EH (cell line): ENCODE measurements around the gene PEAR1.
A peak's percentile ranks its signal among the peaks of the same experiment; 100 is the strongest.

Experiments used
- DNase-seq: peaks from one replicate; pipeline ENCODE4 v3.0.0-alpha.2; 2015; ENCODE audit warnings: low read depth

PEAR1 gene

GRCh38 chr1:156939786-156940334 lies 46.3 kb downstream of the PEAR1 start:
- no peak for DNase-seq

DNA sequence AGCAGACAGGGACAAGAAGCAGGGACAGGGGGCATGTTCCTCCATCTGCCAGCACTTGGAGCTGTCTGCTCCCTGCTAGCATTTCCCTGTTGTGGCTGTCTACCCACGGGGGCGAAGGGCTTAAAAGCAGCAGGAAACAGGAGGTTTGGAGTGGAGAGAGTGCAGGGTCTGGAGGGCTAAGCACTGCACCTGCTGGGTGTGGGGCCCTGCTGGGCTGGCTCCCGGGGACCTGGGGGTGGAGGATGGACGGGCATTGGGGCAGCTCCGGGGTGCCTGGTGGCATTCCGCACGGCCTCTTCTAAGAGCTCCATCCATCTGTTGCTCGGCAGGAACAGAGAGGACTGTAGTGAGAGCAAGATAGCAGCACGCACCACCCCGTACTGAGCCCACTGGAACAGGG lies 48.2 kb downstream of the PEAR1 start:
- DNase-seq: no peak

- no peak for DNase-seq
Measured at GRCh38 chr1:156942176-156942575, 48.7 kb downstream of the PEAR1 start.

GRCh38 chr1:156942576-156942975 lies 49.1 kb downstream of the PEAR1 start:
- DNase-seq: no peak

DNA sequence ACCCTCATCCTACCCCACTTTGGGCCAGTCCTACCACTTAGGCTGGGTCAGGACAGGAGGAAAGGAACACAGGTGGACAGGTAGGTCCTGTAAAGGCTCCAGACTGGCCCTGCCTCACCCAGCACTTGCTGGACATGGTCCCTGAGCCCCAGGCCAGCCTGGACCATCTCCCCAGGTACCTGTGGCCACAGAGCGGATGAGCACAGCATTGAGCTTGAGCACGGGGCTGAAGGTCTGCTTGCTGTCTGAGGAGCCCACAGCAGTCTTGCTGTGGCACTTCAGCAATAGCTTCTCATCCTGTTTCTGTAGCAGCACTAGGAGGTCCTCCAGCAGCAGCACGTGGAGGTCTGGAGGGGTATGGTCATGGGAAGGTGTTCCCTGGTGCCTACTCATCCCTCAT lies 50.2 kb downstream of the PEAR1 start:
- no peak for DNase-seq

DNA sequence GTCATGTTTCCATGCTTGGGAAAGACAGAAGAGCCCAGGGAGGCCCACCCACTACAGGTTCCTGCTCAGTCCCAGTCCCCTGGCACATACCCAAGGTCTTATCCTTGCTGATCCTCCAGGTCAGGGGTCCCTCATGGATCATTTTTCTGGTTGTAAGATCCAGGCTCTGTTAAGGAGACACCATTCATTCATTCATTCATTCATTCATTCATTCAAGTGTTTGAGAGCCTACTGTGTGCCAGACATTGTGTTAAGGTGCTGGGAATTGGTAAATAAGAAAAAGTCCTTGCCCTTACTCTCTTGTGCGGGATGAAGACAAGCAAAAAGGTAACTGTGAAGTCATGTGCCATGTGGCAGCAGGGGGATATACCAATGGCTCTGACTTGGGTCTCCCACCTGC lies 50.8 kb downstream of the PEAR1 start:
- DNase-seq: no peak

GRCh38 chr1:156944848-156945247 lies 51.3 kb downstream of the PEAR1 start:
- no peak for DNase-seq

DNA sequence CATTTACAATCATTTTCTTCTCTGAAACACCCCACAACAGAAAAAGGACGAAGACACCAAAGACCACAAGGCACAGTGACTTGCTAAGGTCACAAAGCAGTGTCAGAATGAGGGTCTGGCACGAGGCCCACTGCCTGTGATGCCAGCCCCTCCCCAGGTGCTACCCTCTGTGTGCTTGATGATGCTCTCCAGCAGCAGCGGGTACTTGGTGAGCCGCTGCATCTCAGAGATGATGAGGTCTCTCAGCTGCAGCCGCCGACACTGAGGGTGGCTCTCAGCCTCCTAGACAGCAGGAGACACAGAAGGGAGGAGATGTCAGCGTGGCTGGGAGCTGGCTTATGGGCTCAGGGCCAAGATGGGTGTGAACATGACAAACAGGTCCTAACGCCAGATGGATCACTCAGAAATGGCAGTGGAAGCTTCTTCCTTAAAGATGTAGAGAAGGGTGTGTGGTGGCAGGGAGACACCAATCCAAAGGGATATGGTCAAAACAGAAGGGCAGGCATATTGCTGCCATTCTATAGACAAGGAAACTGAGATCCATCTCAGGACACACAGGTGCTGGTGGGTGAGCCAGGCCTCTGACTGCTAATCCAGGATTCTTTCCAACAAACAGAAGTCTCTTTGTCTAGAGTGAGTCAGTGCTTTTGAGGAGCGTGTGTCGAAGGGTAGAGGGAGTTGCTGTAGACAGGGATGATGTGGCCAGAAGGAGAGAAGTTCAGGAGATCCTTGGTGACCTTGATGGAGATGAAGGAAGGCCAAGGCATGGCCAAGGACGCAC lies 52.6 kb downstream of the PEAR1 start:
- DNase-seq: no peak

DNA sequence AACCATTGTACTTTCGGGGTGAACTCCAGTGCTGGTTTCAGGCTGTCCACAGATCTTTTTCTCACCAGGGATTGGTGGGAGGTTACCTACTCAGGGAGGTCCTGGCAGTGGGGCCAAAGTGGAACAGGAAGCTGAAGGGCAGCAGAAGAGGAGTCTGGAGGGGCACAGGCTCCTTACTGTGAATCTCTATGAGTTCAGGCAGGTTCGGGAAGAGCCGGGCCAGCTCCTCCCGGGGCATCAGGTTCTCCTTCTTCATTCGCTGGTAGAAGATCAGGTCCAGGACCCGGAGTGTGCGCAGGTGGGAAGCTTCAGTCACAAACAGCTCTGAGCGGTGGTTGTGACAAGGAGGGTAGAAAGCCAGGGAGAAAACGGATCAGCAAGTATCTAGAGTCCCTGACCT lies 53.6 kb downstream of the PEAR1 start:
- DNase-seq: no peak

GRCh38 chr1:156947818-156948525 lies 54.5 kb downstream of the PEAR1 start:
- no peak for DNase-seq

DNA sequence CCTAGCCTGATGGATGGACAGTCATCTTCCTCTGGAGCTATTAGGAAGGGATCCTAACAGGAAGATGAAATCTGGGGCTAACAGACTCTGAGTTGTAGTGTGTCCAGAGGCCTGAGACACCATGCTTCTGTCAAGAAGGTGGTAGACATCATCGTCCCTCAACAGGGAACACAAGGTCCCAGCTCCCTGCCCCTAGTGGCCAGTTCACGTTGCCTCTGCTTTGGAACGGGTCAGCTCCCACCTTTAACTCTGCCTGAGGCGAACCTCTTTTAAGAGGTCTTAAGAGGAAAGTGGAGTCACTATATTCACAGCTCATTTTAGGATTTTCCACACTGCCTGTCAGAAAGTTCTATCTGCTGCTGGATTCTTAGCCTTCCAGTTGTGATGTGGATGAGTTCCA lies 55.2 kb downstream of the PEAR1 start:
- DNase-seq: no peak

DNA sequence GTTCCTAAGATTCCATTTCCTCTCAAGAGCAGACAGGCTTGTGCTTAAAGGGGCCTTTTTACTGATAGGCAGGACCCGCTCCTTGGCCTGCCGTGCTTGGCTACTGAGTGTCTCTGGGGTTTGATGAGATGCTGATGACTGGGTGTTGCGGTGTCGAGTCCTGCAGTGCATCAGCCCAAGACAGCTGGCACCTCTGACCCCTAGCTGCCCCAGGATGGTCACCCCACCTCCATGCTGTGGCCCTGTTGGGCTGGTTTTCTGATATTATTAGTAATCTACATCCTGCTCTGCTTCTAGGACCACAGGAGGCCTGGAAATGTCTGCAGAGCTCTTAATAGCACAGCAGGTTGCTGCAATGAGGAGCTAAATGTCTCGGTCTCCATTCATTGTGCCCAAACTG lies 55.6 kb downstream of the PEAR1 start:
- DNase-seq: no peak

DNA sequence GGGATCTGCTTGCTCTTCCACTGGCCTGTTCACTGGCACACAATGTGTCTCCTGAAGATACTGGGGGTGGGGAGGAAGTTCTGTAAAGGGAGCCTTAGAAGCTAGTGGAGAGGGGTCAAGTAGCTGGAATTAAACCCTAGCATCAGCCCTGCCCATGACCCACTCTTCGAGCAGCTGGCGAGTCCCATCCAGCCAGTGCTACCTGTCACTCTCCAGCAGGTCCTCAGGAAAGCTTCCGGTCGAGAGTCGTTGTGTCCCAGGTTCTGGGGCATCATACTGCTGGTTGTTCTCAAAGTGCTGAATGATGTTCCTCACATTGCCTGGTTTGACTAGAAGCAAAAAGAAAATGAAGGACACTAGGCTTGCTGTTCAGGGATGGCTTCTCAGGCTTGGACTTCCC lies 57.9 kb downstream of the PEAR1 start:
- DNase-seq: no peak

DNA sequence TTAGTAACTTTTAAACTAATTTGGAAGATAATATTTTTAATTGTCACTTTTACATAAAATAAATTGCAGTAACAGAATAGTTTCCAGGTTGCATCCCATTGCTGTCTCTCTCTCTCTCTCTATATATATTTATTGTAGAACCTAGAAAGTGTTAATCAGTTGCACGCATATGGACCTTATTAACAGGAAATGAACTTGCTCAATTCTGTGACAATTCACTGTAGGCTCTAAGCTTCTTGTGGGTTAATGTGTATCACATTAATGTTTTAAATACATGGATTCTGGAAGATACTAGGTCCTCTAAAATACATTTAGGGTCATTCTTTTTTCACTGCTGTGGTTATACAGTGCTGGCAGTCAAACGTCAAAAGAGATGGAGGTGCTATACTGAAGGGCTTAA lies 60.1 kb downstream of the PEAR1 start:
- DNase-seq: no peak

GRCh38 chr1:156956333-156956732 lies 62.8 kb downstream of the PEAR1 start:
- DNase-seq: no peak

- DNase-seq: no peak
Measured at GRCh38 chr1:156957634-156958033, 64.1 kb downstream of the PEAR1 start.

GRCh38 chr1:156958247-156958714 lies 64.8 kb downstream of the PEAR1 start:
- DNase-seq: peak; percentile 49

GRCh38 chr1:156959414-156959813 lies 65.9 kb downstream of the PEAR1 start:
- peak; percentile 71 for DNase-seq

DNA sequence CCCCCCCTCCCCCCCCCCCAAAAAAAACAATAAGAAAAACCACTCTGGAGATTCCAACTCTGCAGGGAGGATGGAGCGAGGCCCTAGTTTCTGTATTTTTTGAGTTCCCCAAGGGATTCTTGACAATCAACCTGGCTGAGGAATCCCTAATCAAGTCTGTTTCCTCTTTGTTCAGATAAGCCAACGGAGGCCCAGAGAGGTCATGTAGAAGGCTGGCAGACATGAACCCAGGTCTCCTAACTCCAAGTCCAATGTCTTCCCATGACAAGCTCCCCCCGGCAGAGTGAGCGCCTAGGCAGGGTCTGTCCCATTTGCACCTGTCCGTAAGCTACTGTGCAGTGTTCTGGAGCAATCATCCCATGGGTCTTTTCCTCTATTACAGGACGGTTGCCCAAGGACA lies 66.4 kb downstream of the PEAR1 start:
- no peak for DNase-seq

DNA sequence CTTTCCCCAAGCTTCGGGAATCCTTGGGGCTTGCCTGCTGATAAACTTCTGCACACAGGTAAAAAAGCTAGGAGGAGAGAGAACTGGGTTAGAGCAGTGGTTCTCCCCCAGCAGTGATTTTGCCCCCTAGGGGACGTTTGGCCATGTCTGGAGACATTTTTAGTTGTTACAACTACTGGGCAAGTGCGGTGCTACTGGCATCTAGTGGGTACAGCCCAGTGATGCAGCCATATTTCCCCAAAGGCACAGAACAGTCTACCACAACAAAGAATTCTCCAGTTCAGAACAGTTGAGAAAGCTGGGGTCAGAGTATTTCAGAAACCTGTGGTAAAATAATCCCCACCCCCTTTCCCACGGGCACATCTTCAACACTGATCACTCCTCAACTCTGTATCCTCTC lies 68.2 kb downstream of the PEAR1 start:
- peak; percentile 14 for DNase-seq

GRCh38 chr1:156963621-156964020 lies 70.1 kb downstream of the PEAR1 start:
- peak; percentile 24 for DNase-seq

GRCh38 chr1:156964441-156964840 lies 70.9 kb downstream of the PEAR1 start:
- DNase-seq: peak; percentile 44
